ENCODE measurements around the gene TTC23L.

DNA sequence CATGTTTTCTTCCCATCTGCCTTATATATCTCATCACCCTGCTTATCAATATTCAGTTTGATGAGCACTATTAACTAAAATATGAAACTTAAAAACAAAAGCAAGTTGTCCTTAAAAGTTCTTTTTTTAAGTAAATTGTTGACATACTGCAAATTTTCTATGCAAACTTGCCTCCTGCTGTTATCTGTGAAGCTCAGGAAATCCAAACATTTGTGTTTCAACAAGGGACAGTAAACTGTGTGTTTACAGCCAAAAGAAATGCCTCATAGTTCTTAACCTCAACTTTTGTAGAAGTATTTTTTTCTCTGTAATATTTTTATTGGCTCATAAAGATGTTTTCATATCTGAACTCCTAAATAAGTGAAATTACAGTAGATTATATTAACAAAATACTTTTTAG lies 7.7 kb upstream of the TTC23L start:
- TF ChIP-seq CTCF (IDR thresholded peaks at IDR 0.05; ENCODE audit: poor library complexity) (no peak), EZH2 (IDR thresholded peaks at IDR 0.05; ENCODE audit: borderline replicate concordance) (no peak)
